Fibroblast of lung (primary cell): Measurements from ENCODE around the gene NUAK2. TPM values are rescaled to one million over a fixed set of nuclear protein-coding genes. Genes with fewer than 3 reads are reported as not detected.

Experiments
- DNase-seq, 2 donors: peaks; one replicate each; pipeline versions ENCODE4 v3.0.0 to v3.0.0-alpha.2; 2010; ENCODE audit warnings: low read depth in 2 of 2
- H2AFZ ChIP-seq: 2 replicates; pipeline ENCODE4 v1.5.1; 2012; ENCODE audit warnings: low read length, control low read depth, inconsistent platforms
- H3K27ac ChIP-seq: 2 replicates; pipeline ENCODE4 v1.5.1; 2011; ENCODE audit warnings: low read length, control low read depth; ENCODE audit not compliant: insufficient read depth
- H3K27me3 ChIP-seq: 2 replicates; pipeline ENCODE4 v1.5.1; 2011; ENCODE audit warnings: mild to moderate bottlenecking, low read length; ENCODE audit not compliant: control insufficient read depth, insufficient read depth
- H3K36me3 ChIP-seq: 2 replicates; pipeline ENCODE4 v1.5.1; 2011; ENCODE audit warnings: low read length; ENCODE audit not compliant: control insufficient read depth, insufficient read depth
- H3K4me1 ChIP-seq: 2 replicates; pipeline ENCODE4 v1.5.1; 2011; ENCODE audit warnings: low read length; ENCODE audit not compliant: control insufficient read depth, insufficient read depth; ENCODE audit errors: extremely low read depth
- H3K4me2 ChIP-seq: 2 replicates; pipeline ENCODE4 v1.5.1; 2011; ENCODE audit warnings: low read length, control low read depth; ENCODE audit not compliant: insufficient read depth; ENCODE audit errors: extremely low read depth
- H3K4me3 ChIP-seq, 4 experiments: fragments of 200-600 bp in 1 of 4; sonication (generic) in 1 of 4; replicated peaks in 1 of 4; 2 replicates each; pipeline ENCODE4 v1.5.1; 2011 to 2016; ENCODE audit warnings: low read length in 4 of 4, low read depth in 3 of 4, mild to moderate bottlenecking in 3 of 4, control low read depth in 2 of 4, inconsistent platforms in 1 of 4, mixed read lengths in 1 of 4; ENCODE audit not compliant: insufficient read depth in 1 of 4; ENCODE audit errors: control extremely low read depth in 1 of 4
- H3K79me2 ChIP-seq: 2 replicates; pipeline ENCODE4 v1.5.1; 2012; ENCODE audit warnings: mild to moderate bottlenecking, low read length, inconsistent platforms; ENCODE audit not compliant: control insufficient read depth, insufficient read depth
- H3K9ac ChIP-seq: 2 replicates; pipeline ENCODE4 v1.5.1; 2011; ENCODE audit warnings: mild to moderate bottlenecking, low read length, control low read depth; ENCODE audit not compliant: insufficient read depth
- H3K9me3 ChIP-seq: 2 replicates; pipeline ENCODE4 v1.5.1; 2012; ENCODE audit warnings: low read depth, low read length; ENCODE audit not compliant: control insufficient read depth, insufficient read depth
- H4K20me1 ChIP-seq: 2 replicates; pipeline ENCODE4 v1.5.1; 2011; ENCODE audit warnings: low read length; ENCODE audit not compliant: control insufficient read depth, insufficient read depth; ENCODE audit errors: extremely low read depth
- CTCF ChIP-seq, 2 donors: IDR thresholded peaks in 1 of 2; conservative IDR thresholded peaks in 1 of 2; 1 replicate in 1 of 2; 2 replicates in 1 of 2; pipeline ENCODE4 v1.5.1; 2011 to 2012; ENCODE audit warnings: low read length in 2 of 2, control low read depth in 1 of 2, inconsistent platforms in 1 of 2, low read depth in 1 of 2, mild to moderate bottlenecking in 1 of 2
- EZH2 ChIP-seq: IDR thresholded peaks from 2 replicates; pipeline ENCODE4 v1.5.1; 2012; ENCODE audit warnings: low read length, control low read depth, mild to moderate bottlenecking; ENCODE audit errors: missing control alignments
- polyA plus RNA-seq, 2 donors: library from polyadenylated mRNA; depleted of rRNA in 1 of 2; stranded (reverse) in 1 of 2; unstranded in 1 of 2; fragments of >200 nt; gene quantifications; 2 replicates each; pipeline ENCODE4 v1.2.1, GENCODE V29; 2011 to 2012; ENCODE audit warnings: missing spikeins in 1 of 2
- total RNA-seq: library from RNA; depleted of rRNA; stranded (reverse); fragments of >200 nt; gene quantifications from 2 replicates; pipeline ENCODE4 v1.2.1, GENCODE V29; 2014

The NUAK2 gene
- total and polyA plus RNA-seq, 2 donors (not counting 1 experiment from before 2014, with no cell fraction given) = 1.7 to 4.9 TPM

- Histone ChIP-seq H3K4me2 (no peak overlapping the region), H3K9ac (no peak overlapping the region), H3K4me1 (peaks cover 10% of the 10 kb centered on the region), H3K9me3 (no peaks in the 10 kb centered on the region), H3K27me3 (no peaks in the 10 kb centered on the region), H3K4me3 (no peak overlapping the region), H3K36me3 (no peaks in the 10 kb centered on the region), H3K79me2 (no peaks in the 10 kb centered on the region), H2AFZ (no peak overlapping the region), H3K27ac (no peak overlapping the region), H4K20me1 (no peaks in the 10 kb centered on the region)
- DNase-seq = no peak
- TF ChIP-seq CTCF (conservative IDR thresholded peaks at IDR 0.05 in 1 of 2, IDR thresholded peaks at IDR 0.05 in 1 of 2; ENCODE audit: low read depth in 1 of 2, low read length in 2 of 2) = no peak
- TF ChIP-seq EZH2 = no peak
Measured at GRCh38 chr1:205279986-205280385, 41.6 kb downstream of the NUAK2 start.

DNA sequence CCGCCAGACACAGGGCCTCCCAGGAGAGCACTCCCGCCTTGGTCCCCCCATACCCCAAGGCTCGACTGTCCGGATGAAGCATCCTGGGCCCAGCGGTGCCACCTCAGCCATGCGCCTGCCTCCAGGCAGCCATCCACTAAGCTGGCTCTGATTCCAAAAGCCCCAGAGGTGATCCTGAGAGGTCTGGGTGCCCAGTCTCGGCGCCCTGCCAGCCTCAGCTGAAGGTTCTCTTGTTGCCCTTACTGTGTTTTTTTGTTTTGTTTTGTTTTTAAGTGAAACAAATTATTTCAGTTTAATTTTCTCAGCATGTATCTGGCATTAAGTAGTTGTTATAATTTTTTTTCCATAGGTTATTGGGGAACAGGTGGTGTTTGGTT is 44.9 kb downstream of the NUAK2 start:
- H3K27ac ChIP-seq = no peak overlapping the region
- H3K4me1 ChIP-seq = no peaks in the 10 kb centered on the region
- no peak overlapping the region for H3K9ac ChIP-seq
- no peaks in the 10 kb centered on the region for H3K9me3 ChIP-seq
- no peak overlapping the region for H3K4me3 ChIP-seq
- no peak overlapping the region for H2AFZ ChIP-seq
- TF ChIP-seq EZH2 = no peak
- no peak for TF ChIP-seq CTCF (conservative IDR thresholded peaks at IDR 0.05 in 1 of 2, IDR thresholded peaks at IDR 0.05 in 1 of 2; ENCODE audit: low read depth in 1 of 2, low read length in 2 of 2)
- no peak for DNase-seq
- H3K36me3 ChIP-seq = no peaks in the 10 kb centered on the region
- no peaks in the 10 kb centered on the region for H3K27me3 ChIP-seq
- no peaks in the 10 kb centered on the region for H4K20me1 ChIP-seq
- no peaks in the 10 kb centered on the region for H3K79me2 ChIP-seq
- H3K4me2 ChIP-seq = no peak overlapping the region

DNA sequence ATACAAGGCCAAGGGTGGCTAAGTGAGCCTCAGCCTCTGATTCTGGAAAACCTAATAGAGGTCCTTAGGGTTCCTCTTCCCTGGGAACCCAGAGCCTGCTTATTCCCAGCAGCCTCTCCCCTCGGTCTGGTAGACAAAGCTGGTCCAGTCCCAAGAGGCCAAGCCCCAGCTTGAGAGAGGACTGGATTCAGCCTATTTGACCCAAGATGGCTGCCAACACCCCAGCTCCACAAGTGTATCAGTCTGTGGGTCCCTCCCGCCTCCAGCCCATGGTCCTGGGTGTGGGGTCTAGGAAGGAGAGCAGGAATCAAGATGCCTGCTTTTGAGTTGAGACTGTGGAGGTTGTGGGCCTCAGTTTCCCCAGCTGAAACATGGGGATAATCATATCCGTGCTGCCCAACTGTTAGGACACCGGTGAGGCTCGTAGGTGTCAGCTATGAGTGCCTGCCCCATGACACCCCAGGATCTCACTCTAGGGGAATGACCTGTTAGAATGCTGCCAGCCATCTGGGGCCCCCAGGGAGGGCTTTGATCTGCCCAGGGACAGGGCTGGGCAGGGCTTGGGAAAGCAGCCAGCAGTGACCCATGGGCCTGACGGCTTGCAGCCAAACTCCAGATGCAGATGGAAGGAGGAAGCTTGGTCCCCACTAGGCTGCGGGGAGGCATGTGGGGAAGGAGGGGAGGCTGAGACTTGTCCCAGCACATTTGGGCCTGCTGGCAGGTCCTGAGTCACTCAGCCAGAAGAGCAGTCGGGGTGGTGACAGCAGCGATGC is 45.4 kb downstream of the NUAK2 start:
- peaks cover 1% of the 10 kb centered on the region for H3K36me3 ChIP-seq
- no peak overlapping the region for H3K4me3 ChIP-seq
- H2AFZ ChIP-seq = no peak overlapping the region
- no peaks in the 10 kb centered on the region for H3K79me2 ChIP-seq
- TF ChIP-seq EZH2 (no peak), CTCF (conservative IDR thresholded peaks at IDR 0.05 in 1 of 2, IDR thresholded peaks at IDR 0.05 in 1 of 2; ENCODE audit: low read depth in 1 of 2, low read length in 2 of 2) (no peak)
- H4K20me1 ChIP-seq = no peaks in the 10 kb centered on the region
- no peaks in the 10 kb centered on the region for H3K27me3 ChIP-seq
- no peak overlapping the region for H3K9ac ChIP-seq
- no peak for DNase-seq
- H3K4me1 ChIP-seq = no peaks in the 10 kb centered on the region
- no peaks in the 10 kb centered on the region for H3K9me3 ChIP-seq
- H3K27ac ChIP-seq = no peak overlapping the region
- no peak overlapping the region for H3K4me2 ChIP-seq
